ENCODE results near the gene LRRC59. TPM values are rescaled to one million over a fixed set of nuclear protein-coding genes. Genes with fewer than 3 reads are reported as not detected.
A peak's percentile ranks its signal among the peaks of the same experiment; 100 is the strongest.
"Not testable (repeated sequence)": the region's sequence is repeated elsewhere in the genome, so short reads cannot be mapped to it uniquely, and the experiment has no call there.

LRRC59 gene
- total and polyA plus RNA-seq, 2 of the 4 experiments (the other 2 are of a cell fraction): 139 to 233 TPM

GRCh38 chr17:50333291-50334057 lies 63.8 kb downstream of the LRRC59 start:
- 0 out of 2 replicates have a peak overlapping the region, but pooled peaks have one; percentile 6 for H3K14ac ChIP-seq (replicated peaks; ENCODE audit: low read depth, low read length)
- ATAC-seq (ENCODE audit: low read depth): peak; percentile 50
- H3K27ac ChIP-seq (ENCODE audit: insufficient read depth, low read length); dilution Hi-C loops (cut with HindIII; ENCODE audit: low sequenced_read_pairs, unreplicated experiment); H3K23ac ChIP-seq (ENCODE audit: low read depth, low read length); H3K4me2 ChIP-seq (ENCODE audit: low read depth, low read length); H2AK5ac ChIP-seq (ENCODE audit: low read depth, low read length); H2BK5ac ChIP-seq (ENCODE audit: low read depth, low read length, poor library complexity, severe bottlenecking); H4K5ac ChIP-seq (ENCODE audit: low read depth, low read length); H3K36me3 ChIP-seq (ENCODE audit: control insufficient read depth, insufficient read depth, low read length); H2AK9ac ChIP-seq (replicated peaks; ENCODE audit: low read depth, low read length, poor library complexity); H3K27me3 ChIP-seq (ENCODE audit: control insufficient read depth, insufficient read depth, low read length); intact Hi-C loops (cut with micrococcal nuclease); H4K8ac ChIP-seq (ENCODE audit: low read depth in 2 of 2, low read length in 2 of 2); H2BK15ac ChIP-seq (ENCODE audit: low read depth, low read length); H3K4me3 ChIP-seq (ENCODE audit: insufficient read depth, low read depth, low read length); BruUV-seq (replicated peaks); H3K56ac ChIP-seq (ENCODE audit: extremely low read depth, insufficient read depth, low read length); H3K18ac ChIP-seq (ENCODE audit: low read depth, low read length); H3K4me1 ChIP-seq (ENCODE audit: control insufficient read depth, insufficient read depth, low read length); H4K20me1 ChIP-seq (ENCODE audit: insufficient read depth, low read length); H2BK120ac ChIP-seq (ENCODE audit: low read depth, low read length); H3K9me3 ChIP-seq (ENCODE audit: control insufficient read depth, insufficient read depth, low read length); H2BK20ac ChIP-seq (ENCODE audit: low read depth, low read length); H3K9me1 ChIP-seq (ENCODE audit: insufficient read depth, low read length); H4K91ac ChIP-seq (ENCODE audit: insufficient read depth, low read depth, low read length); H3K79me1 ChIP-seq (ENCODE audit: low read depth in 1 of 2, low read length in 2 of 2); in situ Hi-C loops (cut with MboI; ENCODE audit: low sequenced_read_pairs); H3K9ac ChIP-seq (ENCODE audit: low read depth, low read length): not testable (repeated sequence)
- no CpG with 5 or more reads among the region's 14 CpGs for WGBS, 2 experiments (ENCODE audit: extremely low coverage in 2 of 2, insufficient read length in 1 of 2)
- peak overlapping the region; percentile 7; the same call in 1 of the 2 replicates for H3K4ac ChIP-seq (ENCODE audit: low read depth, low read length)
- H2AFZ ChIP-seq (replicated peaks; ENCODE audit: low read length, poor library complexity): peak overlapping the region; percentile 53
- POLR2A ChIA-PET (ENCODE audit: unreplicated experiment): interaction anchor here (0.5 to 0.6 kb wide), 2 partner anchors 11 to 133 kb away, joined by 3 to 4 read pairs; no protein-coding TSS in a partner anchor
- CTCF ChIA-PET: interaction anchor here (0.7 to 1.4 kb wide), 5 partner anchors 10 to 239 kb away, joined by 3 to 8 read pairs (median 4); no protein-coding TSS in a partner anchor
- peak; percentile 22 for TF ChIP-seq CTCF (conservative IDR thresholded peaks at IDR 0.05; ENCODE audit: low read depth, low read length)
- DNase-seq: peak; percentile 26
